Measurements from ENCODE around the gene ESPN. TPM values are rescaled to one million over a fixed set of nuclear protein-coding genes. Genes with fewer than 3 reads are reported as not detected.

The ESPN gene
- total RNA-seq, 1 donor from 2014 or later, result 0.36 TPM

GRCh38 chr1:6456800-6457466 is 32.4 kb downstream of the ESPN start:
- no peak for DNase-seq (ENCODE audit: low spot score)
- no peak for TF ChIP-seq CTCF (IDR thresholded peaks at IDR 0.05; ENCODE audit: unreplicated experiment)
- Mint-ChIP-seq H3K36me3 (ENCODE audit: low read depth, unreplicated experiment) (peaks cover 6% of the 10 kb centered on the region), H3K27me3 (ENCODE audit: unreplicated experiment) (peaks cover 10% of the 10 kb centered on the region), H3K4me1 (ENCODE audit: unreplicated experiment) (peaks cover 5% of the 10 kb centered on the region), H3K9me3 (ENCODE audit: unreplicated experiment) (no peaks in the 10 kb centered on the region), H3K4me3 (ENCODE audit: unreplicated experiment) (no peak overlapping the region), H3K27ac (ENCODE audit: unreplicated experiment) (no peak overlapping the region)

GRCh38 chr1:6459850-6460265 is 35.3 kb downstream of the ESPN start:
- peaks cover 10% of the 10 kb centered on the region for H3K27me3 Mint-ChIP-seq (ENCODE audit: unreplicated experiment)
- H3K36me3 Mint-ChIP-seq (ENCODE audit: low read depth, unreplicated experiment), result peaks cover 26% of the 10 kb centered on the region
- no peak for TF ChIP-seq CTCF (IDR thresholded peaks at IDR 0.05; ENCODE audit: unreplicated experiment)
- H3K9me3 Mint-ChIP-seq (ENCODE audit: unreplicated experiment), result no peaks in the 10 kb centered on the region
- no peak overlapping the region for H3K4me3 Mint-ChIP-seq (ENCODE audit: unreplicated experiment)
- no peak overlapping the region for H3K27ac Mint-ChIP-seq (ENCODE audit: unreplicated experiment)
- peaks cover 7% of the 10 kb centered on the region for H3K4me1 Mint-ChIP-seq (ENCODE audit: unreplicated experiment)
- no peak for DNase-seq (ENCODE audit: low spot score)

GRCh38 chr1:6460301-6461050 is 35.9 kb downstream of the ESPN start:
- H3K36me3 Mint-ChIP-seq (ENCODE audit: low read depth, unreplicated experiment), result peaks cover 26% of the 10 kb centered on the region
- peak overlapping the region; percentile 25 for H3K4me3 Mint-ChIP-seq (ENCODE audit: unreplicated experiment)
- peaks cover 7% of the 10 kb centered on the region for H3K4me1 Mint-ChIP-seq (ENCODE audit: unreplicated experiment)
- H3K9me3 Mint-ChIP-seq (ENCODE audit: unreplicated experiment), result no peaks in the 10 kb centered on the region
- TF ChIP-seq CTCF (IDR thresholded peaks at IDR 0.05; ENCODE audit: unreplicated experiment), result no peak
- DNase-seq (ENCODE audit: low spot score), result no peak
- H3K27ac Mint-ChIP-seq (ENCODE audit: unreplicated experiment), result peak overlapping the region; percentile 76
- H3K27me3 Mint-ChIP-seq (ENCODE audit: unreplicated experiment), result peaks cover 10% of the 10 kb centered on the region

GRCh38 chr1:6461051-6461530 is 36.5 kb downstream of the ESPN start:
- peak overlapping the region; percentile 76 for H3K27ac Mint-ChIP-seq (ENCODE audit: unreplicated experiment)
- no peak for DNase-seq (ENCODE audit: low spot score)

More at GRCh38 chr1:6461051-6461530, 36.5 kb downstream of the ESPN start:
- peaks cover 26% of the 10 kb centered on the region for H3K36me3 Mint-ChIP-seq (ENCODE audit: low read depth, unreplicated experiment)
- TF ChIP-seq CTCF (IDR thresholded peaks at IDR 0.05; ENCODE audit: unreplicated experiment), result no peak
- peaks cover 10% of the 10 kb centered on the region for H3K27me3 Mint-ChIP-seq (ENCODE audit: unreplicated experiment)
- H3K4me1 Mint-ChIP-seq (ENCODE audit: unreplicated experiment), result peaks cover 7% of the 10 kb centered on the region
- H3K4me3 Mint-ChIP-seq (ENCODE audit: unreplicated experiment), result peak overlapping the region; percentile 25
- no peaks in the 10 kb centered on the region for H3K9me3 Mint-ChIP-seq (ENCODE audit: unreplicated experiment)
